IPS DF 4.7 (cell line): ENCODE measurements around the gene MAD1L1.
"Not testable (repeated sequence)": the region's sequence is repeated elsewhere in the genome, so short reads cannot be mapped to it uniquely, and the experiment has no call there.

Source experiments
- DNase-seq: peaks from one replicate; pipeline ENCODE4 v3.0.0-alpha.2; 2013; ENCODE audit warnings: low spot score; ENCODE audit errors: extremely low read depth

Gene MAD1L1

GRCh38 chr7:2232766-2233520 is at the start of gene MAD1L1:
Gene MAD1L1 (minus strand): TSS chr7:2232945. CDS start chr7:2230133, 2,812 bp downstream.
- no peak for DNase-seq

- no peak for DNase-seq
These were observed 49.5 kb upstream of the MAD1L1 start for GRCh38 chr7:2282185-2282751.

- no peak for DNase-seq
These were observed 48.8 kb upstream of the MAD1L1 start for GRCh38 chr7:2281541-2281940.

GRCh38 chr7:2280424-2280823 is 47.7 kb upstream of the MAD1L1 start:
- DNase-seq: no peak

- no peak for DNase-seq
These were observed 47.2 kb upstream of the MAD1L1 start for GRCh38 chr7:2279896-2280295.

- no peak for DNase-seq
These were observed 45.3 kb upstream of the MAD1L1 start for GRCh38 chr7:2278026-2278425.

- DNase-seq: no peak
These were observed 43.4 kb upstream of the MAD1L1 start for GRCh38 chr7:2276107-2276506.

GRCh38 chr7:2275101-2275500 is 42.4 kb upstream of the MAD1L1 start:
- no peak for DNase-seq

GRCh38 chr7:2274666-2275065 is 41.9 kb upstream of the MAD1L1 start:
- DNase-seq: no peak

GRCh38 chr7:2273866-2274265 is 41.1 kb upstream of the MAD1L1 start:
- no peak for DNase-seq

- no peak for DNase-seq
These were observed 39.3 kb upstream of the MAD1L1 start for GRCh38 chr7:2272031-2272430.

GRCh38 chr7:2271273-2272026 is 38.7 kb upstream of the MAD1L1 start:
- DNase-seq: no peak

GRCh38 chr7:2270495-2270894 is 37.8 kb upstream of the MAD1L1 start:
- DNase-seq: no peak

GRCh38 chr7:2269991-2270460 is 37.3 kb upstream of the MAD1L1 start:
- DNase-seq: no peak

- not testable (repeated sequence) for DNase-seq
These were observed 36.6 kb upstream of the MAD1L1 start for GRCh38 chr7:2269089-2269990.

- DNase-seq: no peak
These were observed 34.2 kb upstream of the MAD1L1 start for GRCh38 chr7:2266911-2267310.

- DNase-seq: no peak
These were observed 31.4 kb upstream of the MAD1L1 start for GRCh38 chr7:2264158-2264557.

- no peak for DNase-seq
These were observed 30.4 kb upstream of the MAD1L1 start for GRCh38 chr7:2263176-2263575.

GRCh38 chr7:2261611-2262010 is 28.9 kb upstream of the MAD1L1 start:
- no peak for DNase-seq

- no peak for DNase-seq
These were observed 28.1 kb upstream of the MAD1L1 start for GRCh38 chr7:2260820-2261219.

GRCh38 chr7:2259480-2259879 is 26.7 kb upstream of the MAD1L1 start:
- DNase-seq: no peak
